Memory B cell (primary cell): Measurements from ENCODE around the gene DENND1A.
A peak's percentile ranks its signal among the peaks of the same experiment; 100 is the strongest.

Experiments used
- ATAC-seq: fragments of 150-1000 bp; cut with Tn5 transposase; 2 replicates; pipeline ENCODE4 v1.10.0; 2021; ENCODE audit warnings: low read depth, mild to moderate bottlenecking, moderate library complexity
- DNase-seq, 2 donors: peaks; one replicate each; pipeline ENCODE4 v3.0.0; 2022; ENCODE audit warnings: low spot score in 2 of 2
- H3K27ac Mint-ChIP-seq: one replicate; pipeline ENCODE4 v1.8.0; 2022; ENCODE audit warnings: mild to moderate bottlenecking, moderate library complexity, mixed read lengths
- H3K27me3 Mint-ChIP-seq: one replicate; pipeline ENCODE4 v1.8.0; 2022; ENCODE audit warnings: mixed read lengths
- H3K36me3 Mint-ChIP-seq: one replicate; pipeline ENCODE4 v1.8.0; 2022; ENCODE audit warnings: mild to moderate bottlenecking, mixed read lengths
- H3K4me1 Mint-ChIP-seq: one replicate; pipeline ENCODE4 v1.8.0; 2022; ENCODE audit warnings: mixed read lengths
- H3K4me3 Mint-ChIP-seq: one replicate; pipeline ENCODE4 v1.8.0; 2022; ENCODE audit warnings: mild to moderate bottlenecking, moderate library complexity, mixed read lengths
- H3K9me3 Mint-ChIP-seq: one replicate; pipeline ENCODE4 v1.8.0; 2022; ENCODE audit warnings: mixed read lengths

The DENND1A gene

GRCh38 chr9:123394291-123395235 lies 535.4 kb downstream of the DENND1A start:
- ATAC-seq (no peak), DNase-seq (no peak)
- Mint-ChIP-seq H3K4me3 (no peak overlapping the region), H3K27ac (no peak overlapping the region), H3K36me3 (peaks cover 2% of the 10 kb centered on the region), H3K27me3 (no peaks in the 10 kb centered on the region), H3K4me1 (no peaks in the 10 kb centered on the region), H3K9me3 (no peaks in the 10 kb centered on the region)

- no peaks in the 10 kb centered on the region for H3K4me1 Mint-ChIP-seq
- ATAC-seq (no peak), DNase-seq (no peak)
- no peaks in the 10 kb centered on the region for H3K27me3 Mint-ChIP-seq
- H3K27ac Mint-ChIP-seq = no peak overlapping the region
- no peak overlapping the region for H3K4me3 Mint-ChIP-seq
- H3K9me3 Mint-ChIP-seq = no peaks in the 10 kb centered on the region
- peaks cover 2% of the 10 kb centered on the region for H3K36me3 Mint-ChIP-seq
Measured at GRCh38 chr9:123392802-123393201, 537.1 kb downstream of the DENND1A start.

GRCh38 chr9:123391946-123392345 lies 538.0 kb downstream of the DENND1A start:
- no peak for DNase-seq
- no peaks in the 10 kb centered on the region for H3K9me3 Mint-ChIP-seq
- H3K27me3 Mint-ChIP-seq = no peaks in the 10 kb centered on the region
- H3K36me3 Mint-ChIP-seq = peaks cover 2% of the 10 kb centered on the region
- no peak overlapping the region for H3K27ac Mint-ChIP-seq
- H3K4me3 Mint-ChIP-seq = no peak overlapping the region
- no peak for ATAC-seq
- H3K4me1 Mint-ChIP-seq = no peaks in the 10 kb centered on the region

GRCh38 chr9:123391233-123391632 lies 538.7 kb downstream of the DENND1A start:
- no peak overlapping the region for H3K4me3 Mint-ChIP-seq
- peaks cover 2% of the 10 kb centered on the region for H3K36me3 Mint-ChIP-seq
- H3K27ac Mint-ChIP-seq = no peak overlapping the region
- no peaks in the 10 kb centered on the region for H3K27me3 Mint-ChIP-seq
- no peaks in the 10 kb centered on the region for H3K9me3 Mint-ChIP-seq
- no peaks in the 10 kb centered on the region for H3K4me1 Mint-ChIP-seq
- ATAC-seq = no peak
- DNase-seq = no peak

GRCh38 chr9:123390337-123391135 lies 539.4 kb downstream of the DENND1A start:
- ATAC-seq (no peak), DNase-seq (no peak)
- no peak overlapping the region for H3K27ac Mint-ChIP-seq
- no peaks in the 10 kb centered on the region for H3K27me3 Mint-ChIP-seq
- no peaks in the 10 kb centered on the region for H3K4me1 Mint-ChIP-seq
- H3K4me3 Mint-ChIP-seq = no peak overlapping the region
- H3K9me3 Mint-ChIP-seq = no peaks in the 10 kb centered on the region
- H3K36me3 Mint-ChIP-seq = no peaks in the 10 kb centered on the region

- no peaks in the 10 kb centered on the region for H3K4me1 Mint-ChIP-seq
- no peak overlapping the region for H3K4me3 Mint-ChIP-seq
Measured at GRCh38 chr9:123389698-123390097, 540.2 kb downstream of the DENND1A start.

GRCh38 chr9:123389070-123389469 lies 540.9 kb downstream of the DENND1A start:
- ATAC-seq (no peak), DNase-seq (no peak)
- Mint-ChIP-seq H3K4me3 (no peak overlapping the region), H3K27me3 (no peaks in the 10 kb centered on the region), H3K36me3 (no peaks in the 10 kb centered on the region), H3K9me3 (no peaks in the 10 kb centered on the region), H3K4me1 (no peaks in the 10 kb centered on the region), H3K27ac (no peak overlapping the region)

More at GRCh38 chr9:123389698-123390097, 540.2 kb downstream of the DENND1A start:
- DNase-seq (no peak), ATAC-seq (no peak)
- no peak overlapping the region for H3K27ac Mint-ChIP-seq
- no peaks in the 10 kb centered on the region for H3K9me3 Mint-ChIP-seq
- no peaks in the 10 kb centered on the region for H3K36me3 Mint-ChIP-seq
- H3K27me3 Mint-ChIP-seq = no peaks in the 10 kb centered on the region

GRCh38 chr9:123387686-123388085 lies 542.2 kb downstream of the DENND1A start:
- Mint-ChIP-seq H3K27ac (peak overlapping the region; percentile 58), H3K4me3 (no peak overlapping the region), H3K4me1 (no peaks in the 10 kb centered on the region), H3K27me3 (no peaks in the 10 kb centered on the region), H3K36me3 (peaks cover 4% of the 10 kb centered on the region), H3K9me3 (no peaks in the 10 kb centered on the region)
- DNase-seq = no peak
- no peak for ATAC-seq

- ATAC-seq = no peak
- no peak overlapping the region for H3K27ac Mint-ChIP-seq
- DNase-seq = no peak
- peaks cover 7% of the 10 kb centered on the region for H3K36me3 Mint-ChIP-seq
- H3K4me3 Mint-ChIP-seq = no peak overlapping the region
- no peaks in the 10 kb centered on the region for H3K9me3 Mint-ChIP-seq
- no peaks in the 10 kb centered on the region for H3K4me1 Mint-ChIP-seq
- H3K27me3 Mint-ChIP-seq = no peaks in the 10 kb centered on the region
Measured at GRCh38 chr9:123383512-123384170, 546.3 kb downstream of the DENND1A start.

GRCh38 chr9:123382653-123383511 lies 547.0 kb downstream of the DENND1A start:
- Mint-ChIP-seq H3K27ac (no peak overlapping the region), H3K36me3 (peaks cover 7% of the 10 kb centered on the region), H3K9me3 (no peaks in the 10 kb centered on the region), H3K27me3 (no peaks in the 10 kb centered on the region), H3K4me1 (no peaks in the 10 kb centered on the region), H3K4me3 (no peak overlapping the region)
- ATAC-seq = no peak
- no peak for DNase-seq

- H3K9me3 Mint-ChIP-seq = no peaks in the 10 kb centered on the region
Measured at GRCh38 chr9:123380852-123381705, 548.8 kb downstream of the DENND1A start.

GRCh38 chr9:123378956-123379660 lies 550.8 kb downstream of the DENND1A start:
- Mint-ChIP-seq H3K9me3 (no peaks in the 10 kb centered on the region), H3K36me3 (peaks cover 7% of the 10 kb centered on the region), H3K4me1 (no peaks in the 10 kb centered on the region), H3K4me3 (no peak overlapping the region), H3K27me3 (peaks cover 7% of the 10 kb centered on the region), H3K27ac (no peak overlapping the region)
- DNase-seq = no peak
- ATAC-seq = no peak

More at GRCh38 chr9:123380852-123381705, 548.8 kb downstream of the DENND1A start:
- DNase-seq (no peak), ATAC-seq (no peak)
- Mint-ChIP-seq H3K36me3 (peaks cover 7% of the 10 kb centered on the region), H3K4me1 (no peaks in the 10 kb centered on the region), H3K4me3 (no peak overlapping the region), H3K27me3 (no peaks in the 10 kb centered on the region), H3K27ac (no peak overlapping the region)
